Smooth muscle cell (in vitro differentiated cells): ENCODE measurements around the gene COL23A1. TPM values are rescaled to one million over a fixed set of nuclear protein-coding genes. Genes with fewer than 3 reads are reported as not detected.

Source experiments
- DNase-seq: peaks from one replicate; lab custom pipeline; 2025; ENCODE audit not compliant: unreplicated experiment; lab: John Stamatoyannopoulos, UW
- H2AFZ ChIP-seq: fragments of 200-600 bp; sonication (generic); 2 replicates; pipeline ENCODE4 v1.6.0; 2016; ENCODE audit warnings: antibody characterized with exemption, low read depth, mild to moderate bottlenecking
- H3F3A ChIP-seq: fragments of 200-600 bp; sonication (generic); 2 replicates; pipeline ENCODE4 v1.6.0; 2017; ENCODE audit warnings: antibody characterized with exemption, low read depth
- H3K27ac ChIP-seq: fragments of 200-600 bp; sonication (generic); 2 replicates; pipeline ENCODE4 v1.5.1; 2016; ENCODE audit warnings: low read depth, mild to moderate bottlenecking
- H3K27me3 ChIP-seq: fragments of 200-600 bp; sonication (generic); 2 replicates; pipeline ENCODE4 v1.6.1; 2016; ENCODE audit warnings: low read depth, mild to moderate bottlenecking
- H3K36me3 ChIP-seq: fragments of 200-600 bp; sonication (generic); 2 replicates; pipeline ENCODE4 v1.5.1; 2016; ENCODE audit warnings: low read depth
- H3K4me1 ChIP-seq: fragments of 200-600 bp; sonication (generic); 2 replicates; pipeline ENCODE4 v1.5.1; 2016; ENCODE audit warnings: low read depth
- H3K4me2 ChIP-seq: fragments of 200-600 bp; sonication (generic); 2 replicates; pipeline ENCODE4 v1.6.0; 2016; ENCODE audit warnings: mild to moderate bottlenecking
- H3K4me3 ChIP-seq: fragments of 200-600 bp; sonication (generic); 2 replicates; pipeline ENCODE4 v1.5.1; 2016; ENCODE audit warnings: mild to moderate bottlenecking
- H3K79me2 ChIP-seq: fragments of 200-600 bp; sonication (generic); 2 replicates; pipeline ENCODE4 v1.6.0; 2016; ENCODE audit warnings: low read depth, mild to moderate bottlenecking
- H3K9ac ChIP-seq: fragments of 200-600 bp; sonication (generic); 2 replicates; pipeline ENCODE4 v1.6.0; 2016; ENCODE audit warnings: low read depth
- H3K9me3 ChIP-seq: fragments of 200-600 bp; sonication (generic); replicated peaks from 2 replicates; pipeline ENCODE4 v1.5.1; 2016; ENCODE audit warnings: low read depth
- H4K20me1 ChIP-seq: fragments of 200-600 bp; sonication (generic); 2 replicates; pipeline ENCODE4 v1.6.0; 2016; ENCODE audit warnings: low read depth
- WGBS: methylation state at CpG from one replicate; pipeline ENCODE4 v1.1.7; 2016; ENCODE audit warnings: low lambda C conversion rate; 5-methylcytosine and 5-hydroxymethylcytosine counted together
- polyA plus RNA-seq: library from polyadenylated mRNA; unstranded; fragments of >200 nt; fragmentation: Nextera tagmentation; extraction: Ambion mirVana; gene quantifications from 2 replicates; pipeline ENCODE4 v1.2.1, GENCODE V29; 2016
- total RNA-seq: library from RNA; depleted of rRNA; stranded (reverse); fragments of >200 nt; gene quantifications from 2 replicates; pipeline ENCODE4 v1.2.3, GENCODE V29; 2014
- TF ChIP-seq, protein P1 (sequence below): fragments of 200-600 bp; sonication (generic); IDR thresholded peaks from 2 replicates; pipeline ENCODE4 v1.5.1; 2017; ENCODE audit warnings: borderline replicate concordance, mild to moderate bottlenecking, antibody characterized with exemption; ENCODE audit not compliant: insufficient read depth, poor library complexity, severe bottlenecking

The COL23A1 gene
- total and polyA plus RNA-seq, 2 experiments from 2014 or later = 5.3 to 27.4 TPM

DNA sequence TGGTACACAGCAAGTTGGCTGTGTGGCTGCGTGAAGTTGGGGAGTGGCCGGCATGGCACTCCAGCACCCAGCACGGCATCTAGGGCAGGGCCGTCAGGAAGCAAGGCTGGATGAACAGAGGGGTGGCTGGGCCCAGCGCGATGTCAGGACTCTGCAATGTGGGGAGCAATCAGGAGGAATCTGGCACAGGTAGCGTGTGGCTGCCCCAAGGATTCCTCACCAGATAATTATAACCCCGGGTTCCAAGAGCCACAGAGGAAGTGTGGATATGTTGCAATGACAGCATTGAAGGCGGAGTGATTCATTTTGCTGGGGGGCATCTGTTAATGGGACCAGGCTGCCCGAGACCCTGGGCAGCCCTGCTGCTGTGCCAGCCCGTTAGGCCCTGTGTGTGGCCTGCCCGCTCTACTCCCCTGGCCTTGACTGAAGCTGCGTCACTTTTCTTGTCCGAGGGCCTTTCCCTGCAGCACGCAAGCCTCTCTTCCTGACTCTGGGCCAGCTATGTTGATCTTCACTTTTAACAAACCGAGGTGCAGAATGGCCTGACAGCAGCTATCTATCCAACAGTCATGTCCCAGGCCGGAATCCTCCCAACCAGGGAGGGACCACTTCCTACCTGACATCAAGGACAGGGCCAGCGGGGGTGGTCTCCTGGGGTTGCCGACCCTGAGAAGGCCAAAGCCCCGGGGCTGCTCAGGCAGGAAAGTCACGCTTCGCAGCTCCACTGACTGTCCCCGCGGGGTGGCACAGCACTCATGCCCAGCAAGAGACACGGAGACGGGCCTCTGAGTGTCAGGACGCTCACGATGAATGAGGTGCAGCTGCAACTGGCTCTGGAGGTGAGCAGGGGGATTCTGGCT, 239.6 kb downstream of the COL23A1 start:
- no peaks in the 10 kb centered on the region for H3K4me1 ChIP-seq
- H4K20me1 ChIP-seq = no peaks in the 10 kb centered on the region
- no peaks in the 10 kb centered on the region for H3K27me3 ChIP-seq
- no peaks in the 10 kb centered on the region for H3K9me3 ChIP-seq
- H3K36me3 ChIP-seq = no peaks in the 10 kb centered on the region
- DNase-seq = no peak
- TF ChIP-seq, protein P1, sequence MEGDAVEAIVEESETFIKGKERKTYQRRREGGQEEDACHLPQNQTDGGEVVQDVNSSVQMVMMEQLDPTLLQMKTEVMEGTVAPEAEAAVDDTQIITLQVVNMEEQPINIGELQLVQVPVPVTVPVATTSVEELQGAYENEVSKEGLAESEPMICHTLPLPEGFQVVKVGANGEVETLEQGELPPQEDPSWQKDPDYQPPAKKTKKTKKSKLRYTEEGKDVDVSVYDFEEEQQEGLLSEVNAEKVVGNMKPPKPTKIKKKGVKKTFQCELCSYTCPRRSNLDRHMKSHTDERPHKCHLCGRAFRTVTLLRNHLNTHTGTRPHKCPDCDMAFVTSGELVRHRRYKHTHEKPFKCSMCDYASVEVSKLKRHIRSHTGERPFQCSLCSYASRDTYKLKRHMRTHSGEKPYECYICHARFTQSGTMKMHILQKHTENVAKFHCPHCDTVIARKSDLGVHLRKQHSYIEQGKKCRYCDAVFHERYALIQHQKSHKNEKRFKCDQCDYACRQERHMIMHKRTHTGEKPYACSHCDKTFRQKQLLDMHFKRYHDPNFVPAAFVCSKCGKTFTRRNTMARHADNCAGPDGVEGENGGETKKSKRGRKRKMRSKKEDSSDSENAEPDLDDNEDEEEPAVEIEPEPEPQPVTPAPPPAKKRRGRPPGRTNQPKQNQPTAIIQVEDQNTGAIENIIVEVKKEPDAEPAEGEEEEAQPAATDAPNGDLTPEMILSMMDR = no peak
- no peaks in the 10 kb centered on the region for H3F3A ChIP-seq
- H3K79me2 ChIP-seq = no peaks in the 10 kb centered on the region
- WGBS = 82% methylated on average over 28 of the region's 28 CpGs
- H3K27ac ChIP-seq = no peak overlapping the region
- H2AFZ ChIP-seq = no peak overlapping the region
- no peak overlapping the region for H3K4me2 ChIP-seq
- no peak overlapping the region for H3K4me3 ChIP-seq
- no peak overlapping the region for H3K9ac ChIP-seq

DNA sequence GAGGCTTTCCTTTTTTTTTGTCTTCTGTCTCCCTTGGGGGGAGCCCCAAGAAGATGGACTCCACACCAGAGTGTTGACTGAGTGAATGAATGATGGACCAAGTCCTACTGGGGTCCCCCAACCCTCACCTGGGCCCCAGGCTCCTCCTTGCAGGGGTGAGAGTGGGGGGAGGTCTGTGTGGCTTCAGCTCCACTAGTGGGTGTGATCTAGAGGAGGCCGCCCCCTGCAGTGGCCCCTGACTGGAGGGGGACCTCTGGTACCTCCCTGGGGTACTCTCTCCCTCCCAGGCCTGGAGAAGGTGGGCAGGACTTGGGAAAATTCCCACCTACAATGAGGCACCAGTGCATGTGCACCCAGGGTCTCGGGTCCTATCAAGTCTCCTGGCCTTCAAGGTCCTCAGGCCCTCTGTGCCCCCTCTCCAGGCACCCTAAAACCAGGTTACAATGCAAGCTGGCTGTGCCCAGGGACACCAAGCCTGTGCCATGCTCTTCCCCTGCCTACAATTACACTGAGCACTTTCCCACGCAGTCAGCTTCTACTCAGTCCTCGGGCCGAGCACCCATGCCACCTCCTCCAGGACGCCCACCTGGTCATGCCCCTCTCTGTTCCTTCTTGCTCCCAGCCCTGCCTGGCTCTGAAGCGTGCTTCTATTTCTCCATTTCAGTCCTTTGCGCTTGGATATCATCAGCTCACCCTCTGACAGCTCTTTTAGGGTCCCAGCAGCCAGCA, 240.4 kb downstream of the COL23A1 start:
- no peaks in the 10 kb centered on the region for H3K79me2 ChIP-seq
- WGBS = 95% methylated on average over 7 of the region's 8 CpGs
- no peaks in the 10 kb centered on the region for H3F3A ChIP-seq
- H4K20me1 ChIP-seq = no peaks in the 10 kb centered on the region
- TF ChIP-seq, protein P1 = no peak
- H3K4me2 ChIP-seq = no peak overlapping the region
- no peak overlapping the region for H3K4me3 ChIP-seq
- DNase-seq = no peak
- H3K27ac ChIP-seq = no peak overlapping the region
- no peaks in the 10 kb centered on the region for H3K4me1 ChIP-seq
- H2AFZ ChIP-seq = no peak overlapping the region
- no peaks in the 10 kb centered on the region for H3K27me3 ChIP-seq
- no peaks in the 10 kb centered on the region for H3K36me3 ChIP-seq
- no peaks in the 10 kb centered on the region for H3K9me3 ChIP-seq
- no peak overlapping the region for H3K9ac ChIP-seq

DNA sequence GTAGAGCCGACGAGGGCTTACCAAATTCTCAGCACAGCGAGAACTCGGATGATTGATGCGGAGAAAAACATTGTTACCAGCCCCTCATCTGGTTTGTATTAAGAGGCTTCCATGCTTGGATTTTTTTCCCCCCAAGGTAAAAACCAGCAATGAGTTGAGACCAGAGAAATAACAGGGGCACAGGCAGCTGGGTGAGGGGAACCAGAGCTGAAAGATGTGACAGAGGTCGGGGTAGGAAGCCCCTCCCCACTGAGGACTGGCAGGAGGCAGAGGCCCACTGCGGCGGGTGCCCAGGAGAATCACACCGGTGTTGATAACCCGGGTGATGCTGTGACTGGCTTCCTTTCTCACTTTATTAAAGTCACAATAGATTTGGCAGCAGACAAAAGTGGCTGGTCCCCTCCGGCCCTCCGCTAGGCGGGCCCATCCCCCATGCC, 241.1 kb downstream of the COL23A1 start:
- DNase-seq = no peak
- Histone ChIP-seq H3K4me2 (no peak overlapping the region), H4K20me1 (no peaks in the 10 kb centered on the region), H3K4me3 (no peak overlapping the region), H3K79me2 (no peaks in the 10 kb centered on the region), H3K36me3 (no peaks in the 10 kb centered on the region), H3K27me3 (no peaks in the 10 kb centered on the region), H3F3A (no peaks in the 10 kb centered on the region), H3K9me3 (no peaks in the 10 kb centered on the region), H2AFZ (no peak overlapping the region), H3K27ac (no peak overlapping the region), H3K9ac (no peak overlapping the region), H3K4me1 (no peaks in the 10 kb centered on the region)
- WGBS = 76% methylated on average over 10 of the region's 13 CpGs
- TF ChIP-seq, protein P1 = no peak
